Neural cell (in vitro differentiated cells): ENCODE results near the gene AGPAT2.

Experiments used
- CTCF ChIP-seq: fragments of 450-650 bp; IDR thresholded peaks from 2 replicates; pipeline ENCODE4 v1.5.1; 2014; ENCODE audit warnings: antibody characterized with exemption, mild to moderate bottlenecking, moderate library complexity; ENCODE audit not compliant: poor library complexity, severe bottlenecking
- EP300 ChIP-seq: fragments of 450-650 bp; conservative IDR thresholded peaks from 2 replicates; pipeline ENCODE4 v1.6.1; 2014; ENCODE audit warnings: antibody characterized with exemption, mild to moderate bottlenecking, moderate library complexity; ENCODE audit not compliant: poor library complexity, severe bottlenecking
- EZH2 ChIP-seq: fragments of 200-600, 300-800 bp; shearing (Covaris generic), sonication (generic); IDR thresholded peaks from 2 replicates; pipeline ENCODE4 v1.6.1; 2014; ENCODE audit warnings: antibody characterized with exemption, low read length, borderline replicate concordance, mild to moderate bottlenecking; ENCODE audit not compliant: insufficient read depth, poor library complexity, severe bottlenecking
- MXI1 ChIP-seq: fragments of 450-650 bp; conservative IDR thresholded peaks from 2 replicates; pipeline ENCODE4 v1.6.1; 2014; ENCODE audit warnings: antibody characterized with exemption, mild to moderate bottlenecking; ENCODE audit not compliant: poor library complexity, severe bottlenecking
- POLR2AphosphoS5 ChIP-seq: IDR thresholded peaks from 2 replicates; pipeline ENCODE4 v1.6.1; 2012
- RAD21 ChIP-seq: fragments of 450-650 bp; conservative IDR thresholded peaks from 2 replicates; pipeline ENCODE4 v1.6.1; 2014; ENCODE audit warnings: antibody characterized with exemption, mild to moderate bottlenecking, moderate library complexity
- REST ChIP-seq: IDR thresholded peaks from 2 replicates; pipeline ENCODE4 v1.6.1; 2012; ENCODE audit warnings: borderline replicate concordance
- SMC3 ChIP-seq: fragments of 450-650 bp; conservative IDR thresholded peaks from 2 replicates; pipeline ENCODE4 v1.6.1; 2014; ENCODE audit warnings: antibody characterized with exemption, mild to moderate bottlenecking, moderate library complexity; ENCODE audit not compliant: poor library complexity
- TAF1 ChIP-seq: IDR thresholded peaks from 2 replicates; pipeline ENCODE4 v1.6.1; 2012; ENCODE audit warnings: low read depth

- TF ChIP-seq CTCF (no peak), REST (no peak), POLR2AphosphoS5 (no peak), TAF1 (no peak), EP300 (no peak), SMC3 (no peak), MXI1 (no peak), RAD21 (no peak), EZH2 (no peak)
These were observed 17.3 kb downstream of the AGPAT2 start for GRCh38 chr9:136669791-136670464.
